HUES6 (cell line): ENCODE measurements around the gene NAT9.

Source experiments
- H3K27ac ChIP-seq: 2 replicates; pipeline ENCODE4 v1.7.0; 2013; ENCODE audit warnings: low read depth, mild to moderate bottlenecking, low read length, inconsistent platforms
- H3K27me3 ChIP-seq: 2 replicates; pipeline ENCODE4 v1.6.1; 2013; ENCODE audit warnings: low read length; ENCODE audit not compliant: control insufficient read depth, insufficient read depth
- H3K36me3 ChIP-seq: 2 replicates; pipeline ENCODE4 v1.6.1; 2013; ENCODE audit warnings: low read length; ENCODE audit not compliant: control insufficient read depth, insufficient read depth
- H3K4me1 ChIP-seq: 2 replicates; pipeline ENCODE4 v1.6.1; 2013; ENCODE audit warnings: low read length; ENCODE audit not compliant: control insufficient read depth, insufficient read depth
- H3K4me3 ChIP-seq: 2 replicates; pipeline ENCODE4 v1.5.1; 2013; ENCODE audit warnings: low read depth, low read length
- H3K9ac ChIP-seq: one replicate; pipeline ENCODE4 v1.6.1; 2013; ENCODE audit warnings: mild to moderate bottlenecking, low read length
- H3K9me3 ChIP-seq: 2 replicates; pipeline ENCODE4 v1.6.1; 2013; ENCODE audit warnings: low read depth, low read length; ENCODE audit not compliant: control insufficient read depth, insufficient read depth

NAT9 gene

DNA sequence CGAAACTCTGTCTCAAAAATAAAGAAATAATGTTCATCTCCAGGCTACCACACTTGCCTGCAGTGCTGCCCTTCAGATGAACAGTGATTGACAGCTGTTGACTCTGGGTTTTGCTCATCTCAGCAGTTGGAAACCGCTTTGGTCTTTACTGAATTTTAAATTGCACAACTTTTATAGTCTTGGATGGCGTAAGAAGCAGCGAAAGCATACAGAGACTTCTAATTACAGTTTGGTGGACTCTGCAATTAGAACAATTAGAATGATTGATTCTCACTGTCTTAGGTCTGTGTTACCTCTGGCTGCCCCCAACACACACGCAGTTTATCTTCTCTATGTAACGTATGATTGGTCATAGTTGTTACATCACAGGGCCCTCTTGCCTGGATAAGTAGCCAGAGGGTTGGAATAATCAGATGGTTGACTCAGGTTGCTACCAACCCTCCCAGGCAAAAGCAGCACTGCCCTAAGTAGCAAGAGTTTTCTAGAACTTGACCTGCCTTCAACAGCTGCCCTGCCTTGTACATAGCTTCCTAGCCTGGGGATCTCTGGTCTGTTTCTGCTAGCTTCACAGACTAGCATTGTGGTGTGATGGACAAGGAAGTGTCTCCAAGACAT is 1.9 kb upstream of the NAT9 start:
- Histone ChIP-seq H3K27ac (no peak overlapping the region), H3K27me3 (no peaks in the 10 kb centered on the region), H3K9me3 (no peaks in the 10 kb centered on the region), H3K4me3 (no peak overlapping the region), H3K9ac (no peak overlapping the region), H3K4me1 (peaks cover 14% of the 10 kb centered on the region), H3K36me3 (peaks cover 25% of the 10 kb centered on the region)

DNA sequence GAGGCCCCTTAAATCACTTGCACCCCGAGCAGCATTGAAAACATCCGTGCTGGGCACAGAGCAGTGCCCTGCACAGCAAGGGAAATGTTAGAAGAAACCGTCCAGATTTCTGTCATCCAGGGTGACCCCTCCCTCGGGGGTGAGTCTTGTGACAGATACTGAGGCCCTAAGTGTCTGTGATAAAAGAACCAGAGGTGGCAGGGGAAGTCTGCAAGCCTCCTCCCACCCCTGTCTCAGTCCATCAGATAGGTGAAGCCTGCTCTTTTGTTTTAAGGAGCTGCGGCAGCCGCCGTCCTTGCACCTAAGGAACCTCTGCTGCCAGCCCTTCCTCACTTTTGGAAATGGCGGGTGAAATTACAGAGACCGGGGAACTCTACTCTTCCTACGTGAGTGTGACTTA is 845 bp upstream of the NAT9 start:
- H3K9ac ChIP-seq = peak overlapping the region; percentile 84
- peaks cover 31% of the 10 kb centered on the region for H3K36me3 ChIP-seq
- H3K4me3 ChIP-seq = peak overlapping the region; percentile 90
- 0 out of 2 replicates have a peak overlapping the region, but pooled peaks have one; percentile 60 for H3K27ac ChIP-seq
- H3K9me3 ChIP-seq = no peaks in the 10 kb centered on the region
- H3K4me1 ChIP-seq = peaks cover 12% of the 10 kb centered on the region; the same call in 1 of the 2 replicates
- H3K27me3 ChIP-seq = no peaks in the 10 kb centered on the region

DNA sequence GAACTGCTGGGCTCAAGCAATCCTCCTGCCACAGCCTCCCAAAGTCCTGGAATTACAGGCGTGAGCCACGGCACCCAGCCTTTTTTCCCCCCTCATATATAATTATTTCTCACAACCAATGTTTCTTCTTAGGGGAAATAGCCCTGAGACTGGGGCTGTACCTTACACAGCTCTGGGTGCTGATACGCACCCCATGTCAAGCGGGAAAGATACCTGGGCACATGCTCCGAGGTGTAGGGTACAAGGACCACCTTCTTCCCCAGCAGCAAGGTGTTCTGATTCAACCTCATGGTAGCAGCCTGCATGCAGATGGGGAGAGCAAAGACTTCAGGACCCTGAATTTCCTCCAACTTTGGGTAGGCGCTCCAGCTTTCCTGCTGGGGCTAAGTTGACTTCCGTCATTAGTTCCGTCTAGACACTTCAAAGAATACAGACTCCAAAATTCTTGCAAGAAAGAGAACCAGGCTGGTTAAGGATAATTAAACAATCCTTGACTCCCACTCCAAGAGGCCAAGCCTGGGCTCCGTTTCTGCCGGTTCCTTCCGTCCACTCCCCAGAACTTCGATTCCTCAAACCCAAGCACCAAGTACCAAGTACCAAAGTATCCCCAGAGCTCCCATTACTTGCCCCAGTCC is 619 bp downstream of the NAT9 start:
- Histone ChIP-seq H3K4me3 (peak overlapping the region; percentile 90), H3K27me3 (no peaks in the 10 kb centered on the region), H3K9ac (peak overlapping the region; percentile 75), H3K36me3 (peaks cover 44% of the 10 kb centered on the region), H3K4me1 (peaks cover 12% of the 10 kb centered on the region; the same call in 1 of the 2 replicates), H3K9me3 (no peaks in the 10 kb centered on the region), H3K27ac (no peak overlapping the region)

DNA sequence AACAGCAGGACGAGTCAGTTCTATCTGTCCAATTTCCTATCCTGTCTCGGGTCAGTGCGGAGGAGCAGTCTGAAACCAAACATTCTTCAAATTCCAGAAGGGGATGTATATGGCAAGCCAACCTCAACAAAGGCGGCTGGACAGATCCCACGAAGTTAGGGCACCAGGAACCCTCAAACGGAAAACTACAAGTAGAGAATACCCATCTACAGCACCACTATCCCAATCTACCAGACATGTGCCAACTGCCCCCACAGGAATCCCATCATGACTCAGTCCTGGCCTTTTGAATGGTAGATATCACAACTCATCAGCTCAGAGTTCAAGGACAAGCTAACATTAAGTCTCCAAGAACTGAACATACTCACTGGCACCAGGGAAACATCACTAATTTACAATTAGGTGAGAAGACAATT is 2.3 kb downstream of the NAT9 start:
- Histone ChIP-seq H3K27ac (no peak overlapping the region), H3K9me3 (no peaks in the 10 kb centered on the region), H3K9ac (no peak overlapping the region), H3K27me3 (no peaks in the 10 kb centered on the region), H3K4me3 (no peak overlapping the region), H3K36me3 (peaks cover 52% of the 10 kb centered on the region), H3K4me1 (peaks cover 6% of the 10 kb centered on the region; the same call in 1 of the 2 replicates)

DNA sequence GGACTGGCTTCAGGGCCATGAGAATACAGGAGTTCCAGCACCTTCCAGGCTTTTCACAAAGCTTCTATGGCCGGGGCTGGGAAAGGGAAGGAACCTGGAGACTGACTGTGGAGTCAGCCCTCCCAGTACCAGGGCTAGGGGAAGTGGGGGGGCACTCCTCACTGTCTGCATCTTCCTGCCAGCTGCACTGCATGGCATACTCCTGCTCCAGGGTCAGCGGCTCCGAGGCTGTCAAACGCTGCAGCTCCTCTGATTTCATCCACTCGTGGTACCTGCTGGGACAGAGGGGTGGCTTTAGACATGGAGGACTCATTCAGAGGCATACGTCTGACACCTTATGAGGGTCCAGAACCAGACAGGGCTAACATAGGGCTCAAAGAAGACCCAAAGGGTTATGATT is 2.7 kb downstream of the NAT9 start:
- Histone ChIP-seq H3K27ac (no peak overlapping the region), H3K4me1 (peaks cover 6% of the 10 kb centered on the region; the same call in 1 of the 2 replicates), H3K27me3 (no peaks in the 10 kb centered on the region), H3K9me3 (no peaks in the 10 kb centered on the region), H3K36me3 (peaks cover 57% of the 10 kb centered on the region), H3K9ac (no peak overlapping the region), H3K4me3 (no peak overlapping the region)

DNA sequence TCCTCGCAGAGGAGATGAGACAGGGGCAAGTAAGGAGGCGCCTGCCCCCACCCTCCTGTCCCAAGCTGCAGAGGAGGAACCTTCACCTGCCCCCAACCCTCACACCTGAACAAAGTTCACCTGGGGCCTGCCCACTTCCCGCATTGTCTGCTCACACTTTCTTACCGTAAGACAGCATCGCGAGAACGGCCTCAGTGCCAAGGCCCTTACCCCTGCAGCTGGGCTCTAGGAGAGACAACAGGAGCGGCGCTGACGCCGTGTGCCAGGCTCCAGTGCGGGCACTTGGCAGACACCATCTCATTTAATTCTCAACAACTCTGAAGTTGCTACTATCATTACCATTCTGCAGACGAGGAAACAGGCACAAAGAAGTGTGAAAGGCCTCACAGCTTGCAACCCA is 4.1 kb downstream of the NAT9 start:
- no peak overlapping the region for H3K9ac ChIP-seq

DNA sequence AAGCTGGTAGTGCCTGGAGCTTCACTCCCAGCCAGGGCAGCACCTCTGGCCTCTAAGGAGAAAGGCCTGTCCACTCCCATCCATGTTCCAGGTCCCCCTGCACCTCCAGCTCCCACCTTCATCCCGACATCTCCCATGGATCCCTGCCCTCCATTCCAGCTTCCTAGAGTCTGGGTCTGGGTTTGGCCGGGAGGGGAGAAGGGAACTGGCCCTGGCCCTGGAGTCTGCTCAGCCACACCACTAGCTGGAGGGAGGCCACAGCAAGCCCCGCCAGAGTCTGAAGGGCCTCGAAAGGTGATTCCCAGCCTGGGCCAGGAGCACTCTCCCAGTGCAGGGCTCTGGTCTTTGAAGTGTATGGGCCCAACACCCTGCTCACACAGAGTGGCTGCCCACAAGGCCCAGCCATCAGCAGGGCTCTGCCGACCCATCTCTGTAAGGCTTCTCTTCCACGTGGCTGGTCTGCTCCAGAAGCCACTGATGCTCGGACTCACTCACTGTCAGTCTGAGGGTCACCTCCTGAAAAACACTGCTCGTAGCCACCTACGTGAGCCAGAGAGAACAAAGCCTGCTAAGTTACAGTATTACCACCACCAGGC is 4.7 kb downstream of the NAT9 start:
- Histone ChIP-seq H3K27ac (no peak overlapping the region), H3K4me3 (no peak overlapping the region), H3K4me1 (no peaks in the 10 kb centered on the region), H3K36me3 (peaks cover 66% of the 10 kb centered on the region), H3K27me3 (no peaks in the 10 kb centered on the region), H3K9me3 (no peaks in the 10 kb centered on the region), H3K9ac (no peak overlapping the region)

More for the DNA sequence above, 4.1 kb downstream of the NAT9 start:
- Histone ChIP-seq H3K4me1 (peaks cover 2% of the 10 kb centered on the region; the same call in 1 of the 2 replicates), H3K36me3 (peaks cover 62% of the 10 kb centered on the region), H3K27me3 (no peaks in the 10 kb centered on the region), H3K4me3 (no peak overlapping the region), H3K9me3 (no peaks in the 10 kb centered on the region), H3K27ac (no peak overlapping the region)

DNA sequence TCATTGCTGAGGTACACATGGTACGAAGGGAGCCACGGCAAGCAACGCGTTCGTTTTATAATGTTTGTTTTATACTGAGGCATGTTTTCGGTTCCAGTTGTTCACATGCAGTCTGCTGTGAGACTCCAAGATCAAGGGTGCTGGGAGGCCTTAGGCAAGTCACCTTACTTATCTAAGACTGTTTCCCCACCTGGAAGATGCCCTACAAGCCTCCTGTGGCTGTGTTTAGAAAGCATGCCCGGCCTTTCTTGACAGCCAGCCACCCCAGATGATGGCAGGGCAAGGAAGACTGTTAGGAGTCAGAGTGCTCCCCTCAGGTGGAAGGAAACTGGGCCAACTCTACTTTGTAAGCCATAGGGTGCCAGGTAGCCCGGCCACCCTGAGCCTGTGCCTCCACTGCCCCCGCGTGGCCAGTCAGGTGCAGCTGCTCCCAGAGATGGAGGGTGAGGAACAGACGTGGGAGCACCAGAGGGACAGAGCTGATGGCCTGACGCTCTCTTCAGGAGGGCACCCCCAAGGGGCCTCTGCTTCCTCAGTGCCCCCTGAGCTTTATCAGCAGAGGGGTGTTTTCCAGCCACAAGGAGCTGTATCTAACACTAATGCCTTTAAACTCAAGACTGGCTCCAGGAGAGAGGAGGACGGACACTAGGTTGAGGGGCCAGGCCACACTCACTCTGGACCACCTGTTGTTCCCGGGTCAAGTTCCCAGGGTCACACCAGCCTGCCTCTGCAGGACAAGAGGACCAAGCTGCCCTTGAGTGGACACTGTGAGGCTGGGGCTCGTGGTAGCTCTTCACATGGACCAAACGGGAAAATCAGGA is 5.4 kb downstream of the NAT9 start:
- H3K27ac ChIP-seq = no peak overlapping the region
- no peaks in the 10 kb centered on the region for H3K4me1 ChIP-seq
- no peaks in the 10 kb centered on the region for H3K9me3 ChIP-seq
- peaks cover 69% of the 10 kb centered on the region for H3K36me3 ChIP-seq
- no peaks in the 10 kb centered on the region for H3K27me3 ChIP-seq
- H3K4me3 ChIP-seq = no peak overlapping the region
- no peak overlapping the region for H3K9ac ChIP-seq

DNA sequence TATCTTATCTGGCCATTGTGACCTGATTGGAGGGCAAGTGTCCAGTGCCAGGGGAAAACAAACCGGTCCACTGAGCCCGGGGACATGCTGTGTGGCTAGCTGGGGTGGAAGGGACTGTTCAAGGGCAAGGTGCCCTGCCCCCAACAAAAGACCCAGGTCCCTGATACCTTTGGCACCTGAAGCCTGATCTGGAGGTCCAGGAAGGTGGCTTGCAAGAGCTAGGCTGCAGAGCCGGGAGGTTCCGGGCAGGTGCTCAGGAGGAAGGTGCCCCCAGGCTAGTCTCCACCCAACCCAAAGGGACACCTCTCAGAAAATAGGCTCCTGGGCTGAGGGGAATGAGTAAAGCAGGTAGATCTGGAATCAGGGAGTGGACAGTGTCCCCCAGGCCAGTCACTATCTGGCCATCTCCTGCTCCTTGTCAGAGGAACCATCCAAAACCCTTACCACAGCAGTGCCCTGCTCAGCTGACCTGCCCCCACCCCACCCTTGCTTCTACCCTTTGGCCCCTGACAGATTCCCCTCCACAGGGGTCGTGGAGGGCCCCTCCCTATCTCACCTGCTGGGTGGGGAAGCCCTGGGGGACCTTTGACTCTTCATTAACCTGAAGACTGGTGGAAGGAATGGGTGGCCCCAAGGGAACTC is 6.2 kb downstream of the NAT9 start:
- Histone ChIP-seq H3K36me3 (peaks cover 70% of the 10 kb centered on the region), H3K4me3 (no peak overlapping the region), H3K27ac (no peak overlapping the region), H3K9ac (no peak overlapping the region), H3K9me3 (no peaks in the 10 kb centered on the region), H3K27me3 (no peaks in the 10 kb centered on the region), H3K4me1 (no peaks in the 10 kb centered on the region)

DNA sequence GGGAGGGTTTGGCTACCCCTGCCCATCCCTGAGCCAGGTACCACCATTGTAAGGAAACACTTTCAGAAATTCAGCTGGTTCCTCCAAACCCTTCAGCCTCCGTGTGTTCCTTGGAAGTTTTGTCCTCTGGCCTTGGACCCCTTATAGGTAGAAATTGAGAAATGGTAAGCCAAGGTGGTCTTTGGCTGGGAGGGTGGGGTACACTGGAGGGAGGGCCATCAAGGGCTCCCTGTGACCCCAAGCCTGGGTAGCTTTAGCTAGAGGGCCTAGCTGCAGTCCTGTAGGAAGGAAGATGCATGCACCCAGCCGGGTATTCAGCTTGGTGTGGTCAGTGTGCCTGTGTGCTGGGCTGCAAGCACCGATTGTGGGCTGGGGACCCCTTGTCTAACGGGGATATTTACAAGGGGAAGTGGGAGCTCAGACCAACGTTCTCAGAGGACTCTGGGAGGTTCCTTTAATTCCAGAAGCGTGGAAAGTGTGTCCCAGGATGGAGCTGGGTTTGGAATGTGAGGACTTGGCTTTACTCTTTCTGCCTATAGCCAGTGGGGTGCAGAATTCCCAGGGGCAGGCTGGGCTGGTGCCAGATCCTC is 6.8 kb downstream of the NAT9 start:
- Histone ChIP-seq H3K27me3 (no peaks in the 10 kb centered on the region), H3K27ac (no peak overlapping the region), H3K36me3 (peaks cover 75% of the 10 kb centered on the region), H3K4me1 (peaks cover under 1% of the 10 kb centered on the region; the same call in 1 of the 2 replicates), H3K9ac (no peak overlapping the region), H3K9me3 (no peaks in the 10 kb centered on the region), H3K4me3 (no peak overlapping the region)
